Colonic mucosa (tissue), 4 donors: ENCODE results near the gene SCFD1. TPM values are rescaled to one million over a fixed set of nuclear protein-coding genes. Genes with fewer than 3 reads are reported as not detected.

ENCODE experiments used
- DNase-seq: peaks from one replicate; pipeline ENCODE4 v3.0.0-alpha.2; 2020
- H3K27ac ChIP-seq: fragments of 200-600 bp; one replicate; pipeline ENCODE4 v1.8.0; 2021
- H3K27me3 ChIP-seq: fragments of 200-600 bp; one replicate; pipeline ENCODE4 v1.8.0; 2021
- H3K36me3 ChIP-seq: fragments of 200-600 bp; one replicate; pipeline ENCODE4 v1.8.0; 2021
- H3K4me1 ChIP-seq: fragments of 200-600 bp; one replicate; pipeline ENCODE4 v1.8.0; 2021; ENCODE audit warnings: mild to moderate bottlenecking
- H3K4me3 ChIP-seq: fragments of 200-600 bp; one replicate; pipeline ENCODE4 v1.8.0; 2021
- H3K9ac ChIP-seq, 2 donors: one replicate each; pipeline ENCODE4 v1.7.0; 2013; ENCODE audit warnings: control low read depth in 2 of 2, low read depth in 2 of 2, low read length in 2 of 2
- H3K9me3 ChIP-seq: fragments of 200-600 bp; one replicate; pipeline ENCODE4 v1.8.0; 2021
- intact Hi-C: fragments of 100-400 bp; cut with DNase I; formaldehyde crosslinking; loops from one replicate; pipeline ENCODE4 v1.14.1; 2022
- total RNA-seq, 2 donors: library from RNA; stranded (reverse); fragmentation: NEBNext Ultra II Directional in 1 of 2; extraction: Animal tissue kit (Norgen Biotek cat#: 25700) in 1 of 2; gene quantifications; one replicate each; pipeline ENCODE4 v1.2.1, GENCODE V29; 2021
- TF ChIP-seq, protein P1 (sequence below): fragments of 200-600 bp; IDR thresholded peaks from one replicate; pipeline ENCODE4 v1.8.0; 2022; ENCODE audit warnings: antibody characterized with exemption, mild to moderate bottlenecking
- donor health status: healthy.
- donor health status: DM: no; HTN: no; CAD: no.
- donor health status: DM: no; HTN: no; CAD: no.

The SCFD1 gene
- total RNA-seq, 2 donors from 2014 or later = 70.2 to 78.7 TPM

DNA sequence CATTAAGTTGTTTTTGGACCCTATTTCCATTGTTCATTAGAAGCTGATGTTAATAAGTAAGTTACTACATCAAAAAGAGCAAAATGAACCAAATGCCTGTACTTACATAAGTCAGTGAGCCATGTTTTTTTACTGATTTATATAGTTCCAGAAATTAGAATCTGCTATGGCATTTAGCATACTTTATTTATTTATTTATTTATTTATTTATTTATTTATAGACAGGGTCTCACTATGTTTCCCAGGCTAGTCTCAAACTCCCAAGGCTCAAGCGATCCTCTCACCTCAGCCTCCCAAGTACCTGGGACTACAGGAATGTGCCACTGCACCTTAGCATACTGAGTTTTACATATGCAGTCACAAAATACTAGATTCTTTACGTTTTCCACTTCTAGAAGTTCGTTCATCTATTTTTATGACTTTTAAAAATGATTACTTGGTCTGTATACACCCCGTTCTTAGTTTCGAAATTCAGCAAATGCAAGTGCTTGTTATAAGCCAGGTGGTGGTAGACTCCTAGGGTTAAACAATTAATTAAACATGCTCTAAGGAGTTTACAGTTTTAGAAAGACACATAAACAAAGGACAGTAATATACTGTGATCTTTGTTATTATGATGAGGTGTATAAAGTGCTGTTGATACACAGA is 69.8 kb downstream of the SCFD1 start:
- H3K27ac ChIP-seq = no peak overlapping the region
- no peak for DNase-seq
- H3K4me3 ChIP-seq = no peak overlapping the region
- no peaks in the 10 kb centered on the region for H3K4me1 ChIP-seq
- H3K9ac ChIP-seq = no peak overlapping the region
- no peaks in the 10 kb centered on the region for H3K27me3 ChIP-seq
- peaks cover 5% of the 10 kb centered on the region for H3K36me3 ChIP-seq
- TF ChIP-seq, protein P1, sequence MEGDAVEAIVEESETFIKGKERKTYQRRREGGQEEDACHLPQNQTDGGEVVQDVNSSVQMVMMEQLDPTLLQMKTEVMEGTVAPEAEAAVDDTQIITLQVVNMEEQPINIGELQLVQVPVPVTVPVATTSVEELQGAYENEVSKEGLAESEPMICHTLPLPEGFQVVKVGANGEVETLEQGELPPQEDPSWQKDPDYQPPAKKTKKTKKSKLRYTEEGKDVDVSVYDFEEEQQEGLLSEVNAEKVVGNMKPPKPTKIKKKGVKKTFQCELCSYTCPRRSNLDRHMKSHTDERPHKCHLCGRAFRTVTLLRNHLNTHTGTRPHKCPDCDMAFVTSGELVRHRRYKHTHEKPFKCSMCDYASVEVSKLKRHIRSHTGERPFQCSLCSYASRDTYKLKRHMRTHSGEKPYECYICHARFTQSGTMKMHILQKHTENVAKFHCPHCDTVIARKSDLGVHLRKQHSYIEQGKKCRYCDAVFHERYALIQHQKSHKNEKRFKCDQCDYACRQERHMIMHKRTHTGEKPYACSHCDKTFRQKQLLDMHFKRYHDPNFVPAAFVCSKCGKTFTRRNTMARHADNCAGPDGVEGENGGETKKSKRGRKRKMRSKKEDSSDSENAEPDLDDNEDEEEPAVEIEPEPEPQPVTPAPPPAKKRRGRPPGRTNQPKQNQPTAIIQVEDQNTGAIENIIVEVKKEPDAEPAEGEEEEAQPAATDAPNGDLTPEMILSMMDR = no peak
- intact Hi-C loops = no loop called here
- H3K9me3 ChIP-seq = no peaks in the 10 kb centered on the region

DNA sequence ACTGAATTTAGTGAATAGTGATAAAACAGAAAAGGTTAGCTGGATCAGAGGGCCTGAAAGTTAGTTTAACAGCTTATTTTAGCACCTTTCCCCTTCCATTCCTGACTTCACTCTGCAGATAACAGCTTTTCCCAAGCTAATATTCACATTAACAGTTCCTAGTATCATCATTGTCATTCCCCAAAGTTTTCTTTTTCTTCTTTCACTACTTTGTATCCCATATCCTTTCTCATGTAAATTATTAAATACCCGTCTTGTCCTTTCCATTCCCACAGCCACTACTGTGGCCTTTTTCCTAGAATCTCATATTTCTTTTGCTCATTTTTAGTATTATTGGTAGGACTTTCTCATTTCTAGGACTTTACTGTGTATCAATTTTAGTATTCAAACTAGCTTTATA is 70.5 kb downstream of the SCFD1 start:
- Histone ChIP-seq H3K4me1 (no peaks in the 10 kb centered on the region), H3K36me3 (peaks cover 5% of the 10 kb centered on the region), H3K9ac (no peak overlapping the region), H3K4me3 (no peak overlapping the region), H3K27me3 (no peaks in the 10 kb centered on the region), H3K27ac (no peak overlapping the region), H3K9me3 (no peaks in the 10 kb centered on the region)
- no peak for DNase-seq
- intact Hi-C loops = no loop called here
- TF ChIP-seq, protein P1 = no peak

DNA sequence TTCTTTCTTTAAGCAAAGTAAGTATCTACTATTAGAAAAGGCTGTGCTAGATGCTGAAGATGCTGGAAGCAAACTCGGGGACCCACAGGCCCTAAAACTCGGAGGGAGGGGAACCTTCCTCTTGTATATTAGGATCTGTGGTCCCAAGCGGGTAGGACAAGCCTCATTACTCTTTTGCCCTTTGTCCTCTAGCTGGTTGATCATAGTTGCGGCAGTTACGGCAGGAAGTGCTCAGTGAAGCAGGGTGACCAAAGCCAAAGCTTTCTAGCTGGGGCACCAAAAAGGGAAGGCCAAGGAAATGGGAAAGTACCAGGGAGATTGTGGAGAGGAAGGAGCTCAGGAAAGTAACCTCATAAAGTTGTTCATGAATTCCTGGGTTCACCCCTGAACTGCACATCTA is 76.3 kb downstream of the SCFD1 start:
- H3K4me3 ChIP-seq = no peak overlapping the region
- H3K36me3 ChIP-seq = peaks cover 5% of the 10 kb centered on the region
- H3K4me1 ChIP-seq = no peaks in the 10 kb centered on the region
- H3K9ac ChIP-seq = no peak overlapping the region
- H3K9me3 ChIP-seq = no peaks in the 10 kb centered on the region
- H3K27ac ChIP-seq = no peak overlapping the region
- intact Hi-C loops = no loop called here
- TF ChIP-seq, protein P1 = no peak
- H3K27me3 ChIP-seq = no peaks in the 10 kb centered on the region
- DNase-seq = peak; percentile 27

DNA sequence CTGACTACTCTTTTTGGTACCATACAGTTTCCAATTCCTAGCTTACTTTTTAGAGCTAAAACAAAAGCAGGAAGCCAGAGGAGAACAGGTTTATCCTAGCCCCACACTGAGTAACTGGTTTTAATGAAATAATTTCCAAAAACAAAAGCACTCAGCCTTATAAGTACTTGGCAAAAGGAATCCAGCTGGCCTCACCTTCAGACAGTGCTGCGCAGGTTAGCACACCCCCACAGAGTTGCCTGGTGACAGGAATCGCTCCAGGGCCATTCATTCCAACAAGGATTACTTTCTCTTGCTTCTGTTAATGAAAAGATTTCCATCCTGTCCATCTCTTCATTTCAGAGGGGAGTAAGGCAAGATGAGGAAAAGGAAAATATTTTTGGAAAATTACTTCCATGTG is 84.6 kb downstream of the SCFD1 start:
- Histone ChIP-seq H3K27me3 (no peaks in the 10 kb centered on the region), H3K9ac (no peak overlapping the region), H3K27ac (no peak overlapping the region), H3K9me3 (no peaks in the 10 kb centered on the region), H3K36me3 (no peaks in the 10 kb centered on the region), H3K4me3 (no peak overlapping the region), H3K4me1 (no peaks in the 10 kb centered on the region)
- intact Hi-C loops = no loop called here
- DNase-seq = no peak
- TF ChIP-seq, protein P1 = no peak

DNA sequence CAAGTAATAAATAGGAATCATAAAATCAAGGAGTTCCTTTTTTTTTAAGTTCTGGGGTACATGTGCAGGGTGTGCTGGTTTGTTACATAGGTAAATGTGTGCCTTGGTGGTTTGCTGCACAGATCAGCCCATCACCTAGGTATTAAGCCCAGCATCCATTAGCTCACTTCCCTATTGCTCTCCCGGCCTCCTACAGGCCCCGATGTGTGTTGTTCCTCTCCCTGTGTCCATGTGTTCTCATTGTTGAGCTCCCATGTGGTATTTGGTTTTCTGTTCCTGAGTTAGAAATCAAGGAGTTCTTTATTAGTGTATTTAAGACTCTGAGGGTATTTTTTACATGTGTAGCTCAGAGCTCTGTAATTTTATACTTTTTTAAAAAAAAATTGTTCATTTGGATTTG is 86.0 kb downstream of the SCFD1 start:
- Histone ChIP-seq H3K4me1 (no peaks in the 10 kb centered on the region), H3K4me3 (no peak overlapping the region), H3K27ac (no peak overlapping the region), H3K9ac (no peak overlapping the region), H3K9me3 (no peaks in the 10 kb centered on the region), H3K36me3 (no peaks in the 10 kb centered on the region), H3K27me3 (no peaks in the 10 kb centered on the region)
- TF ChIP-seq, protein P1 = no peak
- intact Hi-C loops = no loop called here
- DNase-seq = no peak
